HepG2 (cell line): ENCODE results near the gene MTX1. TPM values are rescaled to one million over a fixed set of nuclear protein-coding genes. Genes with fewer than 3 reads are reported as not detected.

Experiments used
- ARNTL ChIP-seq: sonication (generic); formaldehyde crosslinking; IDR thresholded peaks from 2 replicates; pipeline ENCODE4 v1.4.0; 2020; ENCODE audit warnings: mild to moderate bottlenecking, missing genetic modification reagents
- GATAD2A ChIP-seq: IDR thresholded peaks from 2 replicates; pipeline ENCODE4 v1.6.1; 2016
- GTF3A ChIP-seq: sonication (generic); formaldehyde crosslinking; conservative IDR thresholded peaks from 2 replicates; pipeline ENCODE4 v1.4.0; 2020; ENCODE audit warnings: mild to moderate bottlenecking, missing genetic modification reagents
- PAWR ChIP-seq: sonication (generic); formaldehyde crosslinking; IDR thresholded peaks from 2 replicates; pipeline ENCODE4 v1.4.0; 2020; ENCODE audit warnings: missing genetic modification reagents, mild to moderate bottlenecking, borderline replicate concordance
- TEAD2 ChIP-seq: sonication (generic); formaldehyde crosslinking; IDR thresholded peaks from 2 replicates; pipeline ENCODE4 v1.9.0; 2021; ENCODE audit warnings: missing genetic modification reagents
- U2AF2 ChIP-seq: fragments of 200-400 bp; formaldehyde crosslinking; IDR thresholded peaks from 2 replicates; pipeline ENCODE4 v1.6.1; 2017; ENCODE audit warnings: low read depth, mild to moderate bottlenecking, low read length
- ZFP82 ChIP-seq: sonication (generic); formaldehyde crosslinking; IDR thresholded peaks from 2 replicates; pipeline ENCODE4 v1.5.1; 2020; ENCODE audit warnings: mild to moderate bottlenecking, missing genetic modification reagents, borderline replicate concordance
- ZMAT3 ChIP-seq: sonication (generic); formaldehyde crosslinking; conservative IDR thresholded peaks from 2 replicates; pipeline ENCODE4 v1.7.0; 2021; ENCODE audit warnings: missing genetic modification reagents
- ZNF136 ChIP-seq: sonication (generic); formaldehyde crosslinking; IDR thresholded peaks from 2 replicates; pipeline ENCODE4 v1.8.1; 2022; ENCODE audit warnings: low read depth, mild to moderate bottlenecking, moderate library complexity, missing genetic modification reagents
- ZNF709 ChIP-seq: sonication (generic); formaldehyde crosslinking; IDR thresholded peaks from 2 replicates; pipeline ENCODE4 v1.5.0; 2020; ENCODE audit warnings: mild to moderate bottlenecking, missing genetic modification reagents
- ZNF777 ChIP-seq: sonication (generic); formaldehyde crosslinking; IDR thresholded peaks from 2 replicates; pipeline ENCODE4 v1.4.0; 2020; ENCODE audit warnings: missing genetic modification reagents
- ZNF816 ChIP-seq: sonication (generic); formaldehyde crosslinking; IDR thresholded peaks from 2 replicates; pipeline ENCODE4 v1.8.0; 2022; ENCODE audit warnings: missing genetic modification reagents, mild to moderate bottlenecking, borderline replicate concordance
- ZNF850 ChIP-seq: sonication (generic); formaldehyde crosslinking; conservative IDR thresholded peaks from 2 replicates; pipeline ENCODE4 v1.9.0; 2021; ENCODE audit warnings: mild to moderate bottlenecking, missing genetic modification reagents
- polyA plus RNA-seq, 8 experiments: library from polyadenylated mRNA; depleted of rRNA in 3 of 8; stranded (reverse) in 7 of 8; unstranded in 1 of 8; fragments of >200 nt; fragmentation: Illumina TruSeq in 4 of 8; extraction: Trizol in 4 of 8; gene quantifications; 2 replicates each; pipeline versions ENCODE4 v1.2.1 to v1.2.3, GENCODE V29; 2011 to 2016; ENCODE audit warnings: low read depth in 4 of 8, missing spikeins in 1 of 8, mixed read lengths in 1 of 8; ENCODE audit not compliant: insufficient read depth in 1 of 8
- total RNA-seq, 5 experiments: library from RNA; depleted of rRNA; stranded (reverse); fragments of >200 nt; fragmentation: Illumina TruSeq; extraction: Trizol; gene quantifications; 2 replicates each; pipeline ENCODE4 v1.2.3, GENCODE V29; 2016; ENCODE audit warnings: low read depth in 1 of 5
- TF ChIP-seq, protein P1 (sequence below): sonication (generic); formaldehyde crosslinking; IDR thresholded peaks from 2 replicates; pipeline ENCODE4 v1.5.1; 2020; ENCODE audit warnings: mild to moderate bottlenecking, missing genetic modification reagents, moderate library complexity
- TF ChIP-seq, protein P2 (sequence below): sonication (generic); formaldehyde crosslinking; IDR thresholded peaks from 2 replicates; pipeline ENCODE4 v1.5.1; 2020; ENCODE audit warnings: mild to moderate bottlenecking, missing genetic modification reagents, borderline replicate concordance
- TF ChIP-seq, protein P3 (sequence below): sonication (generic); formaldehyde crosslinking; IDR thresholded peaks from 2 replicates; pipeline ENCODE4 v1.8.1; 2023; ENCODE audit warnings: mild to moderate bottlenecking, missing genetic modification reagents
- TF ChIP-seq, protein P4 (sequence below): IDR thresholded peaks from 2 replicates; pipeline ENCODE4 v1.6.1; 2016; ENCODE audit warnings: missing biosample characterization, missing genetic modification reagents, low read depth
- TF ChIP-seq, protein P5 (sequence below): sonication (generic); formaldehyde crosslinking; IDR thresholded peaks from 2 replicates; pipeline ENCODE4 v1.5.0; 2020; ENCODE audit warnings: mild to moderate bottlenecking, missing genetic modification reagents

Gene MTX1
- total and polyA plus RNA-seq, 2 of the 13 experiments (the other 11 are each of a cell fraction or from before 2014, with no cell fraction given), result 64.5 to 72.6 TPM

DNA sequence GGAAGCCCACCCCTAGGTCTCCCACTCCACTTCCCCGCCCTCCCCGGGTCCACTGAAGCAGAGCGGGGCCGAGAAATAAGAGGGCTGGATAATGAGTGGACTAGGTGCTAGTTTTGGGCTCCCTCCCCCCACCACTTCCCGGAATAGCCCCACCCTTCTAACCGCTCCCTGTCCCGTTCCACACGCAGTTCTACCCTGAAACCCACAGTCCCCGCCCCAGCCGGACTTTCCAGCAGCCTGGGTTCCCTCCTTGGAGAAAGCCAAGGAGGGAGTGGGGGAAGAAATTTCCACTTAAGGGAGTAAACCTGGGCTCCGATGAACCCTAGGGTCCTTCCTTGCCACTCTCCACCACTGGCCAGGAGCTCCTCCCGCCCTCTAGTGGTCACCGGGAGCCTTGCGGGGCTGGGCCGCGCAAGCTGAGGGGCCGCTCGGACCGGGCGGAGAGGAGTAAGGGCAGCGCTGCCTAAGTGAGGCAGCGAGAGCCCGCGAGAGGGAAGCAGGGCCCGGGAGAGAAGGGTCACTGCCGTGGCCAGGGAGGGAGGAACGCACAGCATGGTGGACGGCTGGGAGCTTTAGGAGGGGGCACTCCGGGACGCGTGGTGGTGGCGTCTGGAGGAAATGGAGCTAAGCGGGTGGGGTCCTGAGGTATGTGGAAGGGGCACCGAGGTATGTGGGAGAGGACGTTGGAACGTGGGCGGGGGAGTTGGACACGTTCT is 15.1 kb upstream of the MTX1 start (continued):
- TF ChIP-seq, protein P1, sequence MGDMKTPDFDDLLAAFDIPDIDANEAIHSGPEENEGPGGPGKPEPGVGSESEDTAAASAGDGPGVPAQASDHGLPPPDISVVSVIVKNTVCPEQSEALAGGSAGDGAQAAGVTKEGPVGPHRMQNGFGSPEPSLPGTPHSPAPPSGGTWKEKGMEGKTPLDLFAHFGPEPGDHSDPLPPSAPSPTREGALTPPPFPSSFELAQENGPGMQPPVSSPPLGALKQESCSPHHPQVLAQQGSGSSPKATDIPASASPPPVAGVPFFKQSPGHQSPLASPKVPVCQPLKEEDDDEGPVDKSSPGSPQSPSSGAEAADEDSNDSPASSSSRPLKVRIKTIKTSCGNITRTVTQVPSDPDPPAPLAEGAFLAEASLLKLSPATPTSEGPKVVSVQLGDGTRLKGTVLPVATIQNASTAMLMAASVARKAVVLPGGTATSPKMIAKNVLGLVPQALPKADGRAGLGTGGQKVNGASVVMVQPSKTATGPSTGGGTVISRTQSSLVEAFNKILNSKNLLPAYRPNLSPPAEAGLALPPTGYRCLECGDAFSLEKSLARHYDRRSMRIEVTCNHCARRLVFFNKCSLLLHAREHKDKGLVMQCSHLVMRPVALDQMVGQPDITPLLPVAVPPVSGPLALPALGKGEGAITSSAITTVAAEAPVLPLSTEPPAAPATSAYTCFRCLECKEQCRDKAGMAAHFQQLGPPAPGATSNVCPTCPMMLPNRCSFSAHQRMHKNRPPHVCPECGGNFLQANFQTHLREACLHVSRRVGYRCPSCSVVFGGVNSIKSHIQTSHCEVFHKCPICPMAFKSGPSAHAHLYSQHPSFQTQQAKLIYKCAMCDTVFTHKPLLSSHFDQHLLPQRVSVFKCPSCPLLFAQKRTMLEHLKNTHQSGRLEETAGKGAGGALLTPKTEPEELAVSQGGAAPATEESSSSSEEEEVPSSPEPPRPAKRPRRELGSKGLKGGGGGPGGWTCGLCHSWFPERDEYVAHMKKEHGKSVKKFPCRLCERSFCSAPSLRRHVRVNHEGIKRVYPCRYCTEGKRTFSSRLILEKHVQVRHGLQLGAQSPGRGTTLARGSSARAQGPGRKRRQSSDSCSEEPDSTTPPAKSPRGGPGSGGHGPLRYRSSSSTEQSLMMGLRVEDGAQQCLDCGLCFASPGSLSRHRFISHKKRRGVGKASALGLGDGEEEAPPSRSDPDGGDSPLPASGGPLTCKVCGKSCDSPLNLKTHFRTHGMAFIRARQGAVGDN (CRISPR knock-in tag), result peak; percentile 24; the same call in 1 of the 2 replicates
- no peak; the same call in 1 of the 2 replicates for TF ChIP-seq ZMAT3
- no peak for TF ChIP-seq ZNF136 (CRISPR knock-in tag)
- TF ChIP-seq PAWR (CRISPR knock-in tag), result no peak
- TF ChIP-seq, protein P2, sequence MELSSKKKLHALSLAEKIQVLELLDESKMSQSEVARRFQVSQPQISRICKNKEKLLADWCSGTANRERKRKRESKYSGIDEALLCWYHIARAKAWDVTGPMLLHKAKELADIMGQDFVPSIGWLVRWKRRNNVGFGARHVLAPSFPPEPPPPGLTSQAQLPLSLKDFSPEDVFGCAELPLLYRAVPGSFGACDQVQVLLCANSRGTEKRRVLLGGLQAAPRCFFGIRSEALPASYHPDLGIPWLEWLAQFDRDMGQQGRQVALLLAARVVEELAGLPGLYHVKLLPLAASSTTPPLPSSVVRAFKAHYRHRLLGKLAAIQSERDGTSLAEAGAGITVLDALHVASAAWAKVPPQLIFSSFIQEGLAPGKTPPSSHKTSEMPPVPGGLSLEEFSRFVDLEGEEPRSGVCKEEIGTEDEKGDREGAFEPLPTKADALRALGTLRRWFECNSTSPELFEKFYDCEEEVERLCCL (CRISPR knock-in tag), result no peak
- TF ChIP-seq, protein P3, sequence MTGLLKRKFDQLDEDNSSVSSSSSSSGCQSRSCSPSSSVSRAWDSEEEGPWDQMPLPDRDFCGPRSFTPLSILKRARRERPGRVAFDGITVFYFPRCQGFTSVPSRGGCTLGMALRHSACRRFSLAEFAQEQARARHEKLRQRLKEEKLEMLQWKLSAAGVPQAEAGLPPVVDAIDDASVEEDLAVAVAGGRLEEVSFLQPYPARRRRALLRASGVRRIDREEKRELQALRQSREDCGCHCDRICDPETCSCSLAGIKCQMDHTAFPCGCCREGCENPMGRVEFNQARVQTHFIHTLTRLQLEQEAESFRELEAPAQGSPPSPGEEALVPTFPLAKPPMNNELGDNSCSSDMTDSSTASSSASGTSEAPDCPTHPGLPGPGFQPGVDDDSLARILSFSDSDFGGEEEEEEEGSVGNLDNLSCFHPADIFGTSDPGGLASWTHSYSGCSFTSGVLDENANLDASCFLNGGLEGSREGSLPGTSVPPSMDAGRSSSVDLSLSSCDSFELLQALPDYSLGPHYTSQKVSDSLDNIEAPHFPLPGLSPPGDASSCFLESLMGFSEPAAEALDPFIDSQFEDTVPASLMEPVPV (CRISPR knock-in tag), result no peak
- no peak for TF ChIP-seq ZNF850 (CRISPR knock-in tag)
- no peak for TF ChIP-seq TEAD2 (CRISPR knock-in tag)
- TF ChIP-seq ARNTL (CRISPR knock-in tag), result no peak
- TF ChIP-seq, protein P4, sequence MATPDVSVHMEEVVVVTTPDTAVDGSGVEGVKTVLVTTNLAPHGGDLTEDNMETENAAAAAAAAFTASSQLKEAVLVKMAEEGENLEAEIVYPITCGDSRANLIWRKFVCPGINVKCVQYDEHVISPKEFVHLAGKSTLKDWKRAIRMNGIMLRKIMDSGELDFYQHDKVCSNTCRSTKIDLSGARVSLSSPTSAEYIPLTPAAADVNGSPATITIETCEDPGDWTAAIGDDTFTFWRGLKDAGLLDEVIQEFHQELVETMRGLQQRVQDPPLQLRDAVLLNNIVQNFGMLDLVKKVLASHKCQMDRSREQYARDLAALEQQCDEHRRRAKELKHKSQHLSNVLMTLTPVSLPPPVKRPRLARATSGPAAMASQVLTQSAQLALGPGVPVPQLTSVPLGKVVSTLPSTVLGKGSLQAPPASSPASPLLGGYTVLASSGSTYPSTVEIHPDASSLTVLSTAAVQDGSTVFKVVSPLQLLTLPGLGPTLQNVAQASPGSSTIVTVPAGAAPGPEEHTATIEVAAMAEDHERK (CRISPR knock-in tag), result no peak
- no peak for TF ChIP-seq ZNF709 (CRISPR knock-in tag)
- no peak for TF ChIP-seq U2AF2
- TF ChIP-seq ZNF816, result no peak
- no peak for TF ChIP-seq ZNF777 (CRISPR knock-in tag)
- TF ChIP-seq GTF3A, result no peak
- TF ChIP-seq, protein P5, sequence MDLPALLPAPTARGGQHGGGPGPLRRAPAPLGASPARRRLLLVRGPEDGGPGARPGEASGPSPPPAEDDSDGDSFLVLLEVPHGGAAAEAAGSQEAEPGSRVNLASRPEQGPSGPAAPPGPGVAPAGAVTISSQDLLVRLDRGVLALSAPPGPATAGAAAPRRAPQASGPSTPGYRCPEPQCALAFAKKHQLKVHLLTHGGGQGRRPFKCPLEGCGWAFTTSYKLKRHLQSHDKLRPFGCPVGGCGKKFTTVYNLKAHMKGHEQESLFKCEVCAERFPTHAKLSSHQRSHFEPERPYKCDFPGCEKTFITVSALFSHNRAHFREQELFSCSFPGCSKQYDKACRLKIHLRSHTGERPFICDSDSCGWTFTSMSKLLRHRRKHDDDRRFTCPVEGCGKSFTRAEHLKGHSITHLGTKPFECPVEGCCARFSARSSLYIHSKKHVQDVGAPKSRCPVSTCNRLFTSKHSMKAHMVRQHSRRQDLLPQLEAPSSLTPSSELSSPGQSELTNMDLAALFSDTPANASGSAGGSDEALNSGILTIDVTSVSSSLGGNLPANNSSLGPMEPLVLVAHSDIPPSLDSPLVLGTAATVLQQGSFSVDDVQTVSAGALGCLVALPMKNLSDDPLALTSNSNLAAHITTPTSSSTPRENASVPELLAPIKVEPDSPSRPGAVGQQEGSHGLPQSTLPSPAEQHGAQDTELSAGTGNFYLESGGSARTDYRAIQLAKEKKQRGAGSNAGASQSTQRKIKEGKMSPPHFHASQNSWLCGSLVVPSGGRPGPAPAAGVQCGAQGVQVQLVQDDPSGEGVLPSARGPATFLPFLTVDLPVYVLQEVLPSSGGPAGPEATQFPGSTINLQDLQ (CRISPR knock-in tag), result no peak
- peak; percentile 75 for TF ChIP-seq GATAD2A
- no peak for TF ChIP-seq ZFP82 (CRISPR knock-in tag)
